NCI-H446 (cell line): ENCODE measurements around the gene SNX30.

ENCODE experiments used
- DNase-seq, 2 experiments: peaks; one replicate each; lab custom pipeline; 2025; lab: John Stamatoyannopoulos, UW

The SNX30 gene

DNA sequence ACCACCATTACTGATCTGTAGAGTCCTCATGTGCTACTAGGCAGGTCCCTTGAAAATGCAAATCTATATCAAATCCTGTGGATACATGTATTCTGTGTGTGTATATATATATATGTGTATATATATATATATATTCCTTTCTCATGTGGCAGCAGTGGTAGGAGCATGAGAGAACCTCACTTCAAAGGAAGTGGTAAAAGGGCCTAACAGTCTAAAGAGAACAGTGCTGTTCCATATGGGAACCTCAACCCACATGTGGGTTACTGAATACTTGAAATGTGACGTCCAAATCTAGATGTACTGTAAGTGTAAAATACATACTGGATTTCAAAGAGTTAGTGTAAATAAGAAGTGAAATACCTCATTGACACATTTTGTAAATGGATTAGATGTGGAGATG lies 134.8 kb downstream of the SNX30 start:
- DNase-seq: no peak

DNA sequence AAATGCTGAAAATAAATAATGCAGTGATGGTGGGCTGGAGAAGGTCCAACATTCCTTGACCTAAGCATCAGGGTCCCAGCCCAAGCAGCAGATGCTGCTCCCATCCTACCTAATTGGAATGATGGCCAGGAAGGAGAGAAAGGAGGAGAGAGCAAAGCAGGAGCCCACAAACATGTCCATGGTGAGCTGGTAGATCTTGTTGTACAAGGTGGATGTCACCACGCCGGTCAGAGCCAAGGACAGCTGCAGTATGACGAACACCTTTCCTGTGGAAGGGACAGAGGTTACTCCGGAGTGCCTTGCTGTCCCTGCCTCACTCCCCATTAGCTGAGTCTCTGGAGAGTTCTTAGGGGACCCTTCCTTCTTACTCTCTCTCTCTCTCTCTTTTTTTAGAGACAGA lies 135.8 kb downstream of the SNX30 start:
- no peak for DNase-seq

DNA sequence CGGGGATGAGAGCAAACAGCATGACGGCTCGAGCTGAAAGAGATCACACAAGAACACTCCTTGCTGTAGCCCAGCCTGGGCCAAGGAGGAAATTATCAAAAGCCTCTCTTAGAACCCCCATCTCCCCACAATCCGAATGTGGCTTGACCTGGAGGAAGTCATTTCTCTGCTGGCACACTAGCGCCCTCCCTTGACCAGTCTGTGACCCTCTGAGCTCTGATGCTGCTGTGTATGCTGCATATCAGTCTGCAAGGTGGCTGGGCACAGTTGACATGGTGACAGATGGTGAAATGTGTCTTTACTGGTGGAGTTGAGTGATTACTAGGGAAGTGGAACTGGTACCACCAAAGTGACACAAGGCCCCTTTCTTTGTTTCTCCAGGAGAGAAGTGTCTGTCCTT lies 136.8 kb downstream of the SNX30 start:
- DNase-seq: no peak

DNA sequence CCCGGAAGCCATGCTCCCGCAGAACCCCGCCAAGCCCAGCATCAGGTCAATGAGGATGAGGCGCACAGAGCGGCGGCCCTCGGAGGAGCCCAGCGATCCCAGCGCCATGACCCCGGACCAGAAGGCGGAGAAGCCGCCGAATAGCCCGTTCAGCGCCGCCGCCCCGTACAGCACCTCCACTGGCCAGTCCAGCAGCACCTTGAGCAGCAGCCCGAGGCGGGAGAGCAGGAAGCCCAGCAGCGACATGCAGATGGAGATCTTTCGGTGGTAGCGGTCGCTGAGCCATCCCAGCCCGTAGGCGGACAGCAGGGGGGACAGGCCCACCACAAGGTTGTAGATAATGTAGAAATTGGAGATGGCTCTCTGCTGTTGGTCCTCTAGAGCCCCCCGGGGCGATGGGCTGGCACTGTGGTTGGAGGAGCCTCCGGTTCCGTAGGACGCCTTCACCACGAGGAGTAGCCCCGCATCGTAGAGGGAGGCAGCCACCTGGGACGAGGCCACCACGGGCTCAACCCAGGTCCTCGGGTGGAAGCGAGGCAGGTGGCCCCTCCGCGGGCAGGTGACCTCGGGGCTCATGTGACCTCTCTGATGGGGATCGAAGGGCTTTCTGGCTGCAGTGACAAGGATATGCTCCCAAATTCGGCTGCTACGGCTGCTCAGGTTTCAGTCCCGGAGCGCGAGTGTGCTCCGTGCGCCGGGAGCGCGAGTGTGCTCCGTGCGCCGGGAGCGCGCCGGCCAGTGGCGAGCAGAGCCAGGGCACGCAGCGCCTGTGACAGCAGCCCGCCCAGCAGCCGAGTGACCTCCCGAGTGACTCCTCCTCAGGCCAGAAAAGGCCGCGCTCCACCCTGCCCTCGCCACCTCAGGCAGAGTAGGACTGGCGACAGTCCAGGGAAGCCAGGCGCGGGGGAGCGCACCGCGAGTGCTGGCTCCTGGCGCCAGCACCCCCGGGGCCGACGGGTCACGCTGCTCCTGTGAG lies 139.8 kb downstream of the SNX30 start, which contains the start of gene SLC46A2:
Gene SLC46A2, minus strand, starts transcription at position 771 of the 976 bp plus-strand sequence. Its CDS starts 195 bp downstream, at position 576.
- DNase-seq: no peak

DNA sequence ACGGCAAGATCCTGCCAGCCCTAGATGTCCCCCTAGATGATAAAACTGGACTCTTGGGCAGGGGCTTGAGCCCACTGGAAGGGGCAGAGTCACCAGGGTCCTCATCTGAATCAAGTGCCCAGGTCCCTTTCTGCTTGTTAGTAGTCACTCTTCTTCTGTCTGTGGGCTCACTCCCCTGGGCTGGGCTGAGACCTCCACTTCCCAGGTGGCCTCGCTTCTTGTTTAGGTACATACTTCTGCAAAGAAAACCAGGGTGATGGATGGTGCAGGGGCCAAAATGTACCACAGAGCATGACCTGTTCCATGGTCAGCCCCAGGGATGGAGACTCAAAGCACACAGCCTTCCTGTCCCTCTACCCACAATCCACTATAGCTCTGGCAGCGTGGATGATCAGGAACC lies 141.0 kb downstream of the SNX30 start:
- no peak for DNase-seq

DNA sequence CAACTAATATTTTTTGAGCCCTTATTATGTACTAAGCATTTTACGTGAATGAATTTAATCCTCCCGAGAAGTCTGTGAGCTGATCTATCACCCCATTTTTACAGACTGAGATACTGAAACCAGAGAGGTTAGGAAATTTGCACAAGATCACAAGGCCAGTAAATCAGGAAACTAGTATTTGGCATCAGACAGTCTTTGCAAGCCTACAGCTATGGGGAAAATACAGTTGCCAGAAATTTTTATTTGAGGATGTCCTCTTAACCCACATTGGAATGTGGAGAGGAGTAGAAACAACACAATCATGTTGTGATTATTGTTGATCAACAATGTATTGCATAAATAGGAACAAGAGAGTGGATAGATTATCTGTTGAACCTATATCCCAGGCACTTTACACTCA lies 142.4 kb downstream of the SNX30 start:
- DNase-seq: no peak

DNA sequence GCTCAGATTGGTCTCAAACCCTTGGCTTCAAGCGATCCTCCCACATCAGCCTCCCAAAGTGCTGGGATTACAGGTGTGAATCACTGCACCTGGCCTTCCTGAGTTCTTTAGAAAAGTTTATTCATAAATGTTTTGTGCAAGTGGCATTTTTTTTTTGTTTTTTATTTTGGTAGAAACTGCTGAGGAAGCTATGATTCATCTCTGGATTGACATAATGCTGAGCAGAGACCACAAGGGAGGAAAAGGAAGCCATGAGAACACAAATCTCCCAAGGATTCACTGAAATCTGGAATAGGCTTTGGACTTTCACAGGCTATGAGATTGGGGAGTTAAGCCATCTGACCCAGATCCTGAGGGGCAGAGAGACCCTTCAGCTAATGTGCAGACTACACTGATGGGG lies 143.5 kb downstream of the SNX30 start:
- DNase-seq: no peak

DNA sequence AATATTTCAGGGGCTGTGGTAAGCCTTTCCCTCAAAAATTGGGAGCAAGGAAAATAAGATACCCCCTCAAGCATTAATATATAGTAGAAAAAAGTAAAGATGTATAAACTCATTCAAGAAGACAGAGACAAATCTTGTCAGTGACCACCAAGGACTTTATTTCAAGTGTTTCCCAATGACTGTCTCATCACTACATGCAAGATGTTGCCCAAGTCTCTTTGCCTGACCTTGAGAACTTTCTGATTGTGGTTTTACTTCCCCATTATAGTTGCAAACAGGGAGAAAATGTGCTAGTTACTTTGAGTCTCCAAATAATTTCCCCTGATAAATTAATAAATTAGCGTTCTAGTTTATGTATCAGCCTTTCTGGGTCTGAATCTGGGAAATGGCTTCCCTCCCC lies 144.1 kb downstream of the SNX30 start:
- no peak for DNase-seq

DNA sequence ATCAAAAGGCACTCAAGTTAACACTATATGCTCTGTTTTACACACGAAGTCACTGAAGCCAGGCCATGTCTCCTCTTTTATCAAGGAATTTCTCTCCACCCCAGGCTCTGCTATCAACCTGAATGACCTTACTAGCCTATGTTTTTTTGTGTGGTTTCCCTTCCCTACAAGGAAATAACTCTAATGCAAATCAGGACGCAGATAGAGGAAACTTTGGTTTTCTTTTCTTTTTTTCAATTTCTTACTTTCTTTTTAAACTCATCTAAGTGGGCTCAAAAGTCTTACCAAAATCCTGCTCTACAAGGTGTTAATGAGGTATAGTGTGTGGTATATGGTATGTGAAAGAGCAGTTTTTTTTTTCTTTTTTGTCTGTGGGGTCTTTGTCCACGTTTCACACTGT lies 145.6 kb downstream of the SNX30 start:
- no peak for DNase-seq

DNA sequence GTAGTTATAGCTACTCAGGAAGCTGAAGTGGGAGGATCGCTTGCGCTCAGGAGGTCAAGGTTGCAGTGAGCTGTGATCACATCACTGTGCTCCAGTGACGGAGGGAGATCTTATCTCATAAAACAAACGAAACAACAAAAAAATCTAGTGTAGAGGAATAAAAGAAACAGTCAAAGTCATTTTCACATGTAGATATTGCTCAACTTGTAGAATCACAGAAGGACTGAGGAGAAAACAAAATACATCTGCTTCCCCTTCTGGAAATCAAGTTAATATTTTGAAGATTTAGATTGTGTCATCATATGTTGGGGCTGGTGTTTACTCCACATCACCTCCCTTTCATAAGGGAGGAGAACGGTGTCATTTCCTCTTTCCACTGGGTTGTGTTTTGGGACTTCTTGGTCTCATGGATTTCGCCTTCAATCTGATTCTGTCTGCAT lies 148.3 kb downstream of the SNX30 start:
- DNase-seq: no peak

DNA sequence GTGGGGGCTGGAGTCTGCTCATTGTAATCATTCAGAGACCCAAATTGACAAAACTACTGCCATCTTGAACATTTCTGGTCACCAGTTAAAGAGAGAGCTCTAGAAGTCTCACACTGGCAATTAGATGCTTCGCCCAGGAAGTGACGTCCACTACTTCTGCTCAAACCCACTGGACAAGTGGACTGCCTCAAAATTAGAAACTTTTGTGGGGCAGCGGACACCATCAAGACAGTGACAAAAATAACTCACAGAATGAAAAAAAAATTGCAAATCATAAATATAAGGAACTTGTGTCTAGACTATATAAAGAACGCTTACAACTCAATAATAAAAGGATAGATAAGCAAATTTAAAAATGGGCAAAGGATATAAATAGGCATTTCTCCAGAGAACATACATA lies 149.9 kb downstream of the SNX30 start:
- DNase-seq: no peak

DNA sequence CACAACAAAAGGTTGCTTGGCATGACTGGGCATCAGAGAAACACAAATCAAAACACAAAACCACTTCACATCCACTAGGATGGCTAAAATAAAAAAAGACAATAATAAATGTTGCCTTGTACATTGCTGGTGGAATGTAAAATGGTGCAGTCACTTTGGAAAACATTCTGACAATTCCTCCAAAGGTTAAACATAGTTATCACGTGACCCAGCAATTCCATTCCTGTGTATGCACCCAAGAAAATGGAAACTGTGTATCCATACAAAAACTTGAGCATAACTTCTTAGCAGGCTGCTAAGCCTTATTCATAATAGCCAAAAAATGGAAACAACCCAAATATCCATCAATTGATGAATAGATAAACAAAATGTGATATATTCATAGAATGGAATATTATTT lies 150.3 kb downstream of the SNX30 start:
- no peak for DNase-seq

DNA sequence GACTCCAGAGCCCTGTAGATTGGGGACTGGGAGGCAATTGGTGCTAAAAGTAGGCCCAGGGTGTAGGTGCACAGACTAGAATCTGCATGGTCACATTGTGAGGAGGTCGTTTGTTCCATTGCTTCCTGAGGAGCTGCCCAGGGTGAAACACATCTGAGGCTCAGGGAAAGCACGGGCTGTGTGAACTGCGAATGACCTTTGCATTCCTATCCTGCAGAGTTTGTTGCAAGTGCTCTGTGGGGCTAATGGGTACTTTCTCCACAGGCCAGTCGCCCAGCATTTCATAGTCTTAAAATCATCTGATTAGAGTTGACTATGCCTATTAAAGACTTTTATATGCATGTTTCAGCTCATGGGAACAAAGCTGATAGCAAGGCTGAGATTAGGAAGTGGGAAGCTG lies 154.5 kb downstream of the SNX30 start:
- DNase-seq: no peak

DNA sequence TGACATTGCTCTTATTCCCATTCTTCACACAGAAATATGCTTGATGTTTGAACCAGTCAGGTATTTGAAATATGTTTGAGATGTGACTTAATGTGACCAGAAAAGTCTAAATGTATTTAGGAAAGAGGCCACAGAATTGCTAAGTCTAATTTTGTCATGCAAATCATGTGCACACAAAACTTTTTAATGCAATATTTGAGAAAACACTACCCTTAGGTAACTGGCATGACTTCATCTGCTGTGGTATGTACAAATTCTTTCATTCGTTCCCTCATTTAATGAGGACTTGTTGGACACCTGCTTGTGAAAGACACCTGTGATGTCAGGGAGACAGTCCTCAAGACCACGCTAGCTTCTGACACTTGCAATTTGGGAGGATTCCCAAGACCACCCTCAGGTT lies 161.2 kb downstream of the SNX30 start:
- no peak for DNase-seq

DNA sequence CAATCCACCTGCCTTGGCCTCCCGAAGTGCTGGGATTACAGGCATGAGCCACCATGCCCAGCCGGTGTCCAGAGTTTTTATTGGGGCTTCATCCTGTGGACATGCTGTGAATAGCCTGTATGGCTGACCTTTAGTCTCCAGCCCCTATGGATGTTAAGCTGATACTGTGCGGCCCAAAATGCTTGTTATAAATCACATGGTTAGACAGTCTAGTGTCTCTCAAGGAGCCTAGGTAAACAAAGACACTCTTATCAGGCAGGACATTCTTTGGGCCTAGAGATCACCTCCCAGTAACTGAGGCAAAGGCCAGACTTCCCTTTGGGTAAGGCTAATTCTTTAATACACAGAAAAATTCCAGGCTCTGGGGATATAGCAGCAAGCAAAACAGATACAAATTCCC lies 162.1 kb downstream of the SNX30 start:
- no peak for DNase-seq

DNA sequence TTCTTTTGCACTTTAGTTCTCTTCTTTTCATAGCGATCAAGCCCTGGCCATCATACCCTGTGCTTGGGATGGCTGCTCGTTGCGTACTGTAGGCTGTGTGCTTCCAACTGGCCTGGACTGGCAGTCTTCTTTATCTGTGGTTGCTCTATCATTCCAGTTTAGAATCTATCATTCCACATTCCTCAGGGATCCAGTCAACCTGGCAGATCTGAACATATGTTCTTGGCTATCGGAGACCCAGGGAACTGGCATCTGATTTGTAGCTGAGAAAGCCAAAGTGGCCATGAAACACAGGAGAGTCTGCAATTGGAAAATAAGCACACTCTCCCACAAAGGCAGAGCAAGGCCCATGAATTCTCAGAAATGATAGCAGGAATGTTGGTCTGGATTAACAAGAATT lies 162.8 kb downstream of the SNX30 start:
- DNase-seq: no peak

DNA sequence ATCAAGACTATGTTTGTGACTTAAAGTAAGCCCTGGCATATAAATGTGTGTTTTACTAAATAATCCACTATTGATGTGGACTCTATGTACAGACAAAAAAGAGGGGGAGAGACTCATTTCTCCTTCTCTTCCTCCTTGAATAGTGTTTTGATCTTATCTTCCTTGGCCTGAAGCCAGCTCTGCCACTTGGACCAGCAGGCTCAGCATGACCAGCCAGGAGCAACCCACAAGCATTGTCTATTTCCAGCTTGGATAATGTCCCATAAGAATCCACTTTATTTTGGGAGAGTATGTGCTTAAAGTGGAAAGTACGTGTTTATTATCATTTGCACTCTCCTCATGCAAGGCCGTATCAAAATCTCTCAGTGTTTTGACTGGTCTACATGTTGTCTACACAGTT lies 164.0 kb downstream of the SNX30 start:
- DNase-seq: no peak

DNA sequence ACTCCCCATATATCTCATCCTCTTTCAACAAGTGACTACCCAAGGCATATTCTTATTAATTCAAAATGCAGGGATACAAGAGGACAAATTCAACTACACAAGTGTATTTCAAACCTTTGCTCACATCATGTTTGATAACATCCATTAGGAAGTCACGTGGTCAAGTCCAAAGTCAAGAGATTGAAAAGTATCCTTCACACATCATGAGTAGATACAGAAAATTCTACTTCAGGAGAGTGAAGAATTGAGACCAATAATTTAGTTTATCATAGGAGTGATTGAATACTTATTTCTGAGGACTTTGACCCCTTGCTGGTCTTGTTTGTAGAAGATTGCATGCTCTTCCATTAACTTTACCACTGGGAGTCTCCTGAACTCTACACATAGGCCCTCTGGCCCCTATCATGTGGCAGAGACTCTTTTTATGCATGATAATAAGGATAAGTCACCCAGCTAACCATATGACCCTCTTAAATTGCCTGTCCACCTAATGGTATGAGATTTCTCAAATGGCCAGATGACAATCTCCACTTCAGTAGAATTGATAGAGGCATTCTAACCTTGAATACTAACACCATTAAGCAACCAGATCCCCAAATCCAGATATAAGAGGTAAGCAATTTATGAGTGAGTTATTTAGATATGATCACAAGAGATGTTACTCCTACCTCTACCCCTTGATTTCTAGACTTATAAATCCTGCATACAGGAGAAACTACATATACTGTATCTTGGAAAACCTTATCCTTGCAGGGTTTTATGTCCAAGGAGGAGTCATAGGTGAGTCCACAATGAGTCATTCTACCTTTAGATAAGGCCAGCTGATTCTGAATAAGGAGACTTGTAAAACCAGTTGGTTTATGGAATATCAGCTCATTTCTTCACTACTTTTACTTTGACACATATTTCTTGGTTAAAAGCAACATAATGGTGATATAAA lies 166.8 kb downstream of the SNX30 start:
- no peak for DNase-seq

DNA sequence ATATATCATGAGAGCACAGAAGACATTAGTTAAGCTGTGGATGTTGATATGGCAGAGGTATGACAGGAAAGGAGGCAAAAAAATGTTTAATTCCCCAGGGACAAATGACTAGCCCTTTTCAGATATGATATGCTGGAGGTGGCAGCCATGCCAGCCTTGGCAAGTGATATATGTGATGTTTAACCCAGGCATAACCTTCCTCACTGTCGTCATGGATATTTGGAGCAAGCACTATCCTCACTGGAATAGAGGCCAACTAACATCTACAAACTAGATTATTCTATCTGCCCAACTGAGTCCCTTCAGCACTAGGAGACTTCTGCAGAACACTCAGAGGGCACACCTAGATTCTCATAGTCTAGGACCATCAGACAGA lies 167.4 kb downstream of the SNX30 start:
- no peak for DNase-seq

DNA sequence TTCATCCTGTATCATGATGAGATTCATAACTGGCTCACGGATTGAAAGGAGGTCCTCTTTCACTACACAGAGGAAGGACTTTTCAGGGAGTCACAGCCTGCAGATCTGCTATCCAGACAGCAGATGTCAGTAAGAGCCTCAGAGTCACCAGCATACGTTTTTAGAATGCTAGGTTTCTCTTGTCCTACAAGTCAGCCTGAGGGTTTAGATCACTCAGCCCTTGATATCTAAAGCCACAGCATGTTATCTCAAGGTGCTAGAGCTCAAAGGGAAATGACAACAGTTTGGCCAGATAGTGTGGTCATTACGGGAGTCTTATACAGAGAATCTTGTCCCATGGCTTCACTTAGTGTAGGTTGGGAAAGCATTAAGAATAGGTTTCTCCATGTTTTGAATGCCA lies 171.0 kb downstream of the SNX30 start:
- DNase-seq: no peak
